ENCODE data around the gene STUM. TPM values are rescaled to one million over a fixed set of nuclear protein-coding genes. Genes with fewer than 3 reads are reported as not detected.

The STUM gene
- polyA plus RNA-seq, 1 experiment: not detected

DNA sequence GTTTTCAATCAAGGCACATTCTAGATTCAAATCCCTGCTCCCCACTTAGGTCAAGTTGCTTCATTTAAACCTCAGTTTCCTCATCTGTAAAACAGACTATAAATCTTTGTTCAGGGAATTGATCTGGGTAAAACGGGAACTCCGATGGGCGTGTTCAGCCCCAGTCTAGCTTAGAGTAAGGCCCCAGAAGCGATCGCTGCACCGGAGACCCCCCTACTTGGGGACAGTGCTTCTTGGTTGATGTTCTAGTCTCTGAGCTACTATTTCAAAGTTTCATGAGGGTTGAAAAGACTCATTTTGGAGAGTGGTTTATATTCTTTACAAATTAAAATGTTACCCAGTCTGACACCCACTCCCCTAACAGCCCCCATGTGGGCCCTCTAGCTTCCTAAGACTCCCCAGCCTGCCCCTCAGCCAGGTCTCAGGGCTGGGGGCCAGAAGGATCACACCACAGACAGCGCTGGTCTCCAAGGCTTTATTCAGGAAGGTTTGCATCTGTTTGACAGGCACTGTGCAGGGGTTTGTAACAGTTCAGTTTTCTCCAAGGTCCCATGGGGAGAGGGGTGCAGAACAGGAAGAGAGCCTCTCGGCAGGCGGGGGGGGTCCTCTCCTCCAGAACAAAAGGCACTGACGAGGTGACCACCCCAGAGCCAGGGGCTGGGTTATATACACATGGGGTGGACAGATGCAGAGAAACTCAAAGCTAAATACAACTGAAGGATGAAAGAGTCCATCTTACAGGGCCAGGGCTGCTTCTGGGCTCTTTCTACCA is 82.9 kb downstream of the STUM start:
- Histone ChIP-seq H3K36me3 (ENCODE audit: control insufficient read depth, insufficient read depth, low read length) (no peaks in the 10 kb centered on the region), H3K27me3 (ENCODE audit: control insufficient read depth, insufficient read depth, low read length) (peaks cover 1% of the 10 kb centered on the region; the same call in 1 of the 2 replicates), H3K4me3 (ENCODE audit: low read depth, low read length) (no peak overlapping the region)
- ChIA-PET POLR2A (interaction anchor here (1.1 kb wide), 1 partner anchor 9 kb away, joined by 4 read pairs; no protein-coding TSS in a partner anchor), CTCF (interaction anchor here (0.6 to 6.1 kb wide), 3 partner anchors 83 to 436 kb away, joined by 3 to 126 read pairs (median 3); partner anchors contain the start of gene STUM)
- TF ChIP-seq, protein P1, sequence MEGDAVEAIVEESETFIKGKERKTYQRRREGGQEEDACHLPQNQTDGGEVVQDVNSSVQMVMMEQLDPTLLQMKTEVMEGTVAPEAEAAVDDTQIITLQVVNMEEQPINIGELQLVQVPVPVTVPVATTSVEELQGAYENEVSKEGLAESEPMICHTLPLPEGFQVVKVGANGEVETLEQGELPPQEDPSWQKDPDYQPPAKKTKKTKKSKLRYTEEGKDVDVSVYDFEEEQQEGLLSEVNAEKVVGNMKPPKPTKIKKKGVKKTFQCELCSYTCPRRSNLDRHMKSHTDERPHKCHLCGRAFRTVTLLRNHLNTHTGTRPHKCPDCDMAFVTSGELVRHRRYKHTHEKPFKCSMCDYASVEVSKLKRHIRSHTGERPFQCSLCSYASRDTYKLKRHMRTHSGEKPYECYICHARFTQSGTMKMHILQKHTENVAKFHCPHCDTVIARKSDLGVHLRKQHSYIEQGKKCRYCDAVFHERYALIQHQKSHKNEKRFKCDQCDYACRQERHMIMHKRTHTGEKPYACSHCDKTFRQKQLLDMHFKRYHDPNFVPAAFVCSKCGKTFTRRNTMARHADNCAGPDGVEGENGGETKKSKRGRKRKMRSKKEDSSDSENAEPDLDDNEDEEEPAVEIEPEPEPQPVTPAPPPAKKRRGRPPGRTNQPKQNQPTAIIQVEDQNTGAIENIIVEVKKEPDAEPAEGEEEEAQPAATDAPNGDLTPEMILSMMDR (IDR thresholded peaks at IDR 0.05; ENCODE audit: insufficient read depth, low read depth, low read length): no peak
- no peak for DNase-seq (ENCODE audit: low read depth)

DNA sequence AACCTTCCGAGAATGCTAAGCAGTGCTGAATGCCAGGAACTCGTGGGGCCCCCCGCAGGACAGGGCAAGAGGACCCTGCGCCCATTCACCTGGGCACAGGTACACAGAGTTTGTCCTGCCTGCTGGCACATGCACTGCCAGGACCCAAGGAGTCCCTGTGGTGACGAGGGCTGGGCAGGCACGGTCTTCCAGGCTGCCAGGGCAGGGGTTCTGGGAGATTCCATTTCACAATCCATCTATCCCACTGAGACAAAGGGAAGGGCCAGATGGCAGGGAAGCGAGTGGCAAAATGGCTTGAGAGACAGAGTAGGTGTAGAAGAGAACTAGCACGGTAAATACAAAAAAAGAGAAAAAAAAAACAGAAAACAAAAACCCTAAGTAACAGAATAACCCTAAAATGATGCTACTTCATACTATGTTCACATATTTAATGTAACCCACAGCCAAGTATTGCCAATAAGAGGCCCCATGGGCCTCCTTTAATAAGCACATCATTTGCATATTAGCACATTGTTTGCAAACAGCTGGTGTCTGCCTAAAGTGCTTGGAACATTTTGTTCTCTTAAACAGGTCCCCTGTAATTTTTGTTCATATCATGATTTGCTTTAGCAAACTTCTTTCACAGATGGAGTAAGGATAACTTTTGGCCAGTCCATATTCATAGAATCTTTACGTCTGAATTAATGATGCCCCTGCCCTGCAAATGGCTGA is 83.8 kb downstream of the STUM start:
- ChIA-PET POLR2A (no interaction called here), CTCF (interaction anchor here (0.6 to 6.1 kb wide), 7 partner anchors 9 to 808 kb away, joined by 3 to 126 read pairs (median 8); no protein-coding TSS in a partner anchor)
- no peak overlapping the region for H3K4me3 ChIP-seq (ENCODE audit: low read depth, low read length)
- DNase-seq (ENCODE audit: low read depth): no peak
- H3K36me3 ChIP-seq (ENCODE audit: control insufficient read depth, insufficient read depth, low read length): no peaks in the 10 kb centered on the region
- H3K27me3 ChIP-seq (ENCODE audit: control insufficient read depth, insufficient read depth, low read length): peaks cover 1% of the 10 kb centered on the region; the same call in 1 of the 2 replicates
- TF ChIP-seq, protein P1 (IDR thresholded peaks at IDR 0.05; ENCODE audit: insufficient read depth, low read depth, low read length): no peak

- TF ChIP-seq, protein P1 (IDR thresholded peaks at IDR 0.05; ENCODE audit: insufficient read depth, low read depth, low read length): no peak
- ChIA-PET CTCF (interaction anchor here (0.8 to 6.1 kb wide), 16 partner anchors 7 to 807 kb away, joined by 3 to 126 read pairs (median 6); partner anchors contain the start of gene STUM), POLR2A (no interaction called here)
- DNase-seq (ENCODE audit: low read depth): no peak
- peaks cover 1% of the 10 kb centered on the region; the same call in 1 of the 2 replicates for H3K27me3 ChIP-seq (ENCODE audit: control insufficient read depth, insufficient read depth, low read length)
- no peaks in the 10 kb centered on the region for H3K36me3 ChIP-seq (ENCODE audit: control insufficient read depth, insufficient read depth, low read length)
- H3K4me3 ChIP-seq (ENCODE audit: low read depth, low read length): no peak overlapping the region
Measured at GRCh38 chr1:226632922-226633351, 84.4 kb downstream of the STUM start.

DNA sequence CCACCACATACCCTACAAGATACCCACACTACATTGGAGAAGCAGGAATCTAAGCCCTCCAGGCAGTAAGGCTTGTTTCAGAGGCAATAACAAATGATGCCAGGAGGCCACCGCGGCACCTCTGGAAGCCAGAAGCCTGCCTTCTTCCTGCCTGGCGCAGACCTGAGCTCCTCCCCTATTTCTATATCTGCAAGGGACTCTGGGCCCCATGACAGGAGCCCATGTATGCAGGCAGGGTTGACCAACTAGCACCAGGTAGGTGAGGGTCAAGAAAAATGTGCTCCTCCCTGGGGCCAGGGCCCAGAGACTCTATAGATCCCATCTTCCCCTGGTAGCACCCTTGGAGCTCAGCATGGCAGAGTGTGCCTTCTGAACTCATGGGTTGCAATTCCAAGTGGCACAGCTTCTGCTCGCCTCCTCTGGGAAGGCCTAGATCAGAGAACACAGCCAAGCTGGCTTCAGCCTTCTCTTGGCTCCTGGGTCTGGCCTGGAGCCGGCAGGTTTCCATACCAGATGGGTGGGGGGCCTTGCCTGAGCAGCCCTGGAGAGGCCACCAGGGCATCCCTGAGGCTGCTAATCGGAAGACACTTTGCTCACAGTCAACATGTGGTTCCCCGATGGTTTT is 85.1 kb downstream of the STUM start:
- Histone ChIP-seq H3K27me3 (ENCODE audit: control insufficient read depth, insufficient read depth, low read length) (peaks cover 1% of the 10 kb centered on the region; the same call in 1 of the 2 replicates), H3K4me3 (ENCODE audit: low read depth, low read length) (no peak overlapping the region), H3K36me3 (ENCODE audit: control insufficient read depth, insufficient read depth, low read length) (no peaks in the 10 kb centered on the region)
- DNase-seq (ENCODE audit: low read depth): no peak
- TF ChIP-seq, protein P1 (IDR thresholded peaks at IDR 0.05; ENCODE audit: insufficient read depth, low read depth, low read length): no peak
- ChIA-PET POLR2A (no interaction called here), CTCF (interaction anchor here (0.7 to 6.1 kb wide), 22 partner anchors 8 to 807 kb away, joined by 3 to 126 read pairs (median 4); partner anchors contain the start of gene STUM)

Data from BJ (cell line).